PC-3 (cell line): Measurements from ENCODE around the gene NOL11. TPM values are rescaled to one million over a fixed set of nuclear protein-coding genes. Genes with fewer than 3 reads are reported as not detected.

Source experiments
- ATAC-seq: fragments of 200-7000 bp; cut with Tn5 transposase; 2 replicates; pipeline ENCODE4 v1.9.1; 2020; ENCODE audit warnings: mild to moderate bottlenecking, moderate library complexity
- Bru-seq: library from RNA; stranded (reverse); fragments of 400-500 nt; gene quantifications from one replicate; lab custom pipeline; 2021; lab: Mats Ljungman, UMichigan
- BruChase-seq, 2 experiments: library from RNA; stranded (reverse); fragments of 400-500 nt; gene quantifications; one replicate each; lab custom pipeline; 2021; lab: Mats Ljungman, UMichigan
- BruUV-seq: library from RNA; stranded (reverse); fragments of 400-500 nt; replicated peaks from 2 replicates; lab custom pipeline; 2021; lab: Mats Ljungman, UMichigan
- CTCF ChIA-PET: fragments of 300-600 bp; sonication (Branson Sonifier 250); formaldehyde crosslinking; loops from one replicate; lab custom pipeline; 2022; ENCODE audit warnings: antibody characterized with exemption; lab: Charles Lee
- POLR2A ChIA-PET: fragments of 300-600 bp; sonication (Branson Sonifier 250); formaldehyde crosslinking; loops from one replicate; lab custom pipeline; 2022; ENCODE audit warnings: antibody characterized with exemption; ENCODE audit not compliant: unreplicated experiment; lab: Charles Lee
- DNase-seq: peaks from one replicate; pipeline ENCODE4 v3.0.0-alpha.2; 2015
- H2AFZ ChIP-seq: fragments of 300-600 bp; sonication (generic); 2 replicates; pipeline ENCODE4 v1.6.0; 2016; ENCODE audit warnings: antibody characterized with exemption, low read length
- H3F3A ChIP-seq: fragments of 300-600 bp; sonication (generic); one replicate; pipeline ENCODE4 v1.6.0; 2017; ENCODE audit warnings: antibody characterized with exemption, low read length, control low read depth, mild to moderate bottlenecking; ENCODE audit not compliant: unreplicated experiment
- H3K27ac ChIP-seq: fragments of 300-600 bp; sonication (generic); 2 replicates; pipeline ENCODE4 v1.5.1; 2016; ENCODE audit warnings: mild to moderate bottlenecking, low read length
- H3K27me3 ChIP-seq: fragments of 300-600 bp; sonication (generic); 2 replicates; pipeline ENCODE4 v1.6.1; 2016; ENCODE audit warnings: low read length, mixed read lengths
- H3K36me3 ChIP-seq: fragments of 300-600 bp; sonication (generic); 2 replicates; pipeline ENCODE4 v1.6.1; 2016; ENCODE audit warnings: low read depth, mixed run types, low read length, mixed read lengths
- H3K4me1 ChIP-seq: fragments of 300-600 bp; sonication (generic); 2 replicates; pipeline ENCODE4 v1.5.1; 2016; ENCODE audit warnings: low read length; ENCODE audit not compliant: insufficient read depth
- H3K4me2 ChIP-seq: fragments of 300-600 bp; sonication (generic); 2 replicates; pipeline ENCODE4 v1.6.0; 2016; ENCODE audit warnings: low read length
- H3K4me3 ChIP-seq: fragments of 300-600 bp; sonication (generic); 2 replicates; pipeline ENCODE4 v1.5.1; 2016; ENCODE audit warnings: mild to moderate bottlenecking, low read length, mixed read lengths
- H3K79me2 ChIP-seq: fragments of 300-600 bp; sonication (generic); 2 replicates; pipeline ENCODE4 v1.6.1; 2017; ENCODE audit warnings: low read length, mixed read lengths
- H3K9ac ChIP-seq: fragments of 300-600 bp; sonication (generic); 2 replicates; pipeline ENCODE4 v1.6.0; 2016; ENCODE audit warnings: mild to moderate bottlenecking, low read length
- H3K9me2 ChIP-seq: fragments of 300-600 bp; sonication (generic); replicated peaks from 2 replicates; pipeline ENCODE4 v1.6.1; 2016; ENCODE audit warnings: mixed run types, low read length, mixed read lengths
- H3K9me3 ChIP-seq: fragments of 300-600 bp; sonication (generic); 2 replicates; pipeline ENCODE4 v1.6.1; 2016; ENCODE audit warnings: low read length, mixed read lengths
- H4K20me1 ChIP-seq: fragments of 300-600 bp; sonication (generic); 2 replicates; pipeline ENCODE4 v1.6.1; 2016; ENCODE audit warnings: low read length, mixed read lengths
- EZH2 ChIP-seq: fragments of 300-600 bp; sonication (generic); IDR thresholded peaks from one replicate; pipeline ENCODE4 v1.6.1; 2017; ENCODE audit warnings: antibody characterized with exemption, mild to moderate bottlenecking, low read length; ENCODE audit not compliant: unreplicated experiment
- EZH2phosphoT487 ChIP-seq: fragments of 300-600 bp; sonication (generic); IDR thresholded peaks from 2 replicates; pipeline ENCODE4 v1.6.1; 2018; ENCODE audit warnings: mild to moderate bottlenecking, antibody characterized with exemption, low read length, borderline replicate concordance
- intact Hi-C: fragments of 100-400 bp; cut with micrococcal nuclease; formaldehyde crosslinking; loops from 2 replicates; pipeline ENCODE4 v1.9.0; 2023
- long read RNA-seq: library from polyadenylated mRNA; unstranded; transcript quantifications from one replicate; pipeline ENCODE4 v2.0.0, GENCODE V29; 2021; ENCODE audit not compliant: unreplicated experiment
- total RNA-seq: library from RNA; depleted of rRNA; stranded (reverse); fragments of >200 nt; gene quantifications from 2 replicates; pipeline ENCODE4 v1.2.3, GENCODE V29; 2014; rRNA removed
- TF ChIP-seq, protein P1 (sequence below): fragments of 300-600 bp; sonication (generic); conservative IDR thresholded peaks from 2 replicates; pipeline ENCODE4 v1.5.1; 2017; ENCODE audit warnings: antibody characterized with exemption, low read depth, mild to moderate bottlenecking, low read length

The NOL11 gene
- 80.5 and 96.9 TPM in 2 replicates for total RNA-seq
- Bru-seq, nascent RNA: percentile 91 among the genes with signal in this experiment
- percentile 96 among the genes with signal in this experiment for BruChase-seq, experiment 1, labeled RNA remaining after a 6-hour chase
- BruChase-seq, experiment 2, labeled RNA remaining after a 2-hour chase: percentile 94 among the genes with signal in this experiment
- long read RNA-seq, transcript NOL11-201 (18 exons, 2,947 nt): major isoform, 127 of 140 reads
- long read RNA-seq, partial matches to known transcripts: 9 of 140 reads
- long read RNA-seq, other reads (novel, unspliced or antisense): 4 of 140 reads

DNA sequence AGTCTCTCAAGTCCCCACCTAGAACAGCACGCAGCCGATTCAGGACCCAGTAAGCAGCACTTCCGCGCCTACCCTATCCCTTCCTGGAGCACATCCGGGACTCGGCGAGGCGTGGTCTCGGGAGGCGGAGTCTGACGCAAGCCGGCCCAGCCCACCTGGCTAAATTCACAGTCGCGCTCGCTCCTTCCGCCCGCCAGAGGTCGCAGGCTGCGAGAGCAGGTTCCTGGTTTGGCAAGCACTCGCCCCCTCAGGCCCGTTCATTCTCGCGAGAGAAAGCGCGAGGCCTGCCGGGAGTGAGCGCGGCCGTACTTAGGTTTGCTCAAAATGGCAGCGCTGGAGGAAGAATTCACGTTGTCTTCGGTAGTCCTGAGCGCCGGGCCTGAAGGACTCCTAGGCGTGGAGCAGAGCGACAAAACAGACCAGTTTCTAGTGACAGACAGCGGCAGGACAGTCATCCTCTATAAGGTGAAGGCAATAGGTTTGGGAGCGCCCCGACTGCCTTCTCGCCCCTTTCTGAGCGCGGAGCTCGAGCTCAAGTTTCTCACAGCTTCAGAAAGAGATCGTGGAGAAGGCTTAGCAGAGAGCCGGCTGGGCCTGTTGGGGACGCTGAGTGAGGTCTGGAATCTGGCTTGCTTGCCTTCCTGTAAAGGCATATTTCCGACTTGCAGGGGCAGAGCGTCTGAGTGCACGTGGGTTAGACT, at the start of gene NOL11:
TSS of gene NOL11 (plus strand) at position 313 of the 701 bp plus-strand sequence. CDS start at position 325, 12 bp downstream.
- peak within 1 kb of the TSS; percentile 93 for H3K4me3 ChIP-seq
- peaks cover 20% of the 10 kb centered on the region for H4K20me1 ChIP-seq
- peaks cover 28% of the 10 kb centered on the region for H3K36me3 ChIP-seq
- BruUV-seq: TSS peak; percentile 88
- TF ChIP-seq EZH2: no peak
- no peak for TF ChIP-seq EZH2phosphoT487
- TF ChIP-seq, protein P1, sequence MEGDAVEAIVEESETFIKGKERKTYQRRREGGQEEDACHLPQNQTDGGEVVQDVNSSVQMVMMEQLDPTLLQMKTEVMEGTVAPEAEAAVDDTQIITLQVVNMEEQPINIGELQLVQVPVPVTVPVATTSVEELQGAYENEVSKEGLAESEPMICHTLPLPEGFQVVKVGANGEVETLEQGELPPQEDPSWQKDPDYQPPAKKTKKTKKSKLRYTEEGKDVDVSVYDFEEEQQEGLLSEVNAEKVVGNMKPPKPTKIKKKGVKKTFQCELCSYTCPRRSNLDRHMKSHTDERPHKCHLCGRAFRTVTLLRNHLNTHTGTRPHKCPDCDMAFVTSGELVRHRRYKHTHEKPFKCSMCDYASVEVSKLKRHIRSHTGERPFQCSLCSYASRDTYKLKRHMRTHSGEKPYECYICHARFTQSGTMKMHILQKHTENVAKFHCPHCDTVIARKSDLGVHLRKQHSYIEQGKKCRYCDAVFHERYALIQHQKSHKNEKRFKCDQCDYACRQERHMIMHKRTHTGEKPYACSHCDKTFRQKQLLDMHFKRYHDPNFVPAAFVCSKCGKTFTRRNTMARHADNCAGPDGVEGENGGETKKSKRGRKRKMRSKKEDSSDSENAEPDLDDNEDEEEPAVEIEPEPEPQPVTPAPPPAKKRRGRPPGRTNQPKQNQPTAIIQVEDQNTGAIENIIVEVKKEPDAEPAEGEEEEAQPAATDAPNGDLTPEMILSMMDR: peak; percentile 94
- ChIA-PET CTCF (interaction anchor here (0.5 to 1.0 kb wide), 2 partner anchors 357 to 358 kb away, joined by 4 to 5 read pairs; no protein-coding TSS in a partner anchor), POLR2A (interaction anchor here (0.5 to 0.6 kb wide), 2 partner anchors 18 to 101 kb away, joined by 3 to 20 read pairs; no protein-coding TSS in a partner anchor)
- H3K9me2 ChIP-seq: no peaks in the 10 kb centered on the region
- intact Hi-C loops: loop anchor here (1.0 to 5.0 kb wide), 2 partner anchors 62 to 105 kb away; no protein-coding TSS in a partner anchor
- no peaks in the 10 kb centered on the region for H3K9me3 ChIP-seq
- H3F3A ChIP-seq: no peaks in the 10 kb centered on the region
- H3K4me1 ChIP-seq: peaks cover 22% of the 10 kb centered on the region
- no peaks in the 10 kb centered on the region for H3K27me3 ChIP-seq
- peak; percentile 100 for DNase-seq
- H3K27ac ChIP-seq: peak within 1 kb of the TSS; percentile 79
- peak within 1 kb of the TSS; percentile 97 for H3K4me2 ChIP-seq
- H2AFZ ChIP-seq: peak within 1 kb of the TSS; percentile 87
- peak within 1 kb of the TSS; percentile 99 for H3K9ac ChIP-seq
- peaks cover 53% of the 10 kb centered on the region for H3K79me2 ChIP-seq
- peak; percentile 97 for ATAC-seq

DNA sequence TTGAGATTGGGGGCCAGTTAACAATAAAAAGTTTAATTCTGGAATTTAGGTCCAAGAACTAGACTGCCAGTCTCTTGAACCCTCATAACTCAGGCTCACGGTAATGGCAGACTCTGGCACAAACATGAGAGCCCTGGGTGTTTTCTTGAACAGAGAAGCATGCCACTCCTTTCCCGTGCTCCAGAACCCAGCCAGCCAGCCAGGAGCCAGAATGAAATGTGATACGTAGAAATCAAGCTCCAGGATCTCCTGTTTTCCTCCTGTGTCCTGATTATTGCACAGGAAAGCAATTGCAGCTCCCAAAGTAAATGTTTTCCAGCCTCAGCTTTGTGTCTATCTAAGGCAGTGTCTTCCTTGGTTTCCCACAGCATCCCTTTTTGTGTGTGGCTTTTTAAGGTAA, 46.2 kb upstream of the NOL11 start:
- intact Hi-C loops: no loop called here
- ATAC-seq (peak; percentile 46; the same call in 1 of the 2 replicates), DNase-seq (no peak)
- no peak overlapping the region for H3K4me3 ChIP-seq
- BruUV-seq: no TSS peak
- no peak overlapping the region for H3K4me2 ChIP-seq
- no peaks in the 10 kb centered on the region for H3K27me3 ChIP-seq
- H3K79me2 ChIP-seq: no peaks in the 10 kb centered on the region
- no peaks in the 10 kb centered on the region for H3K9me3 ChIP-seq
- no peak overlapping the region for H2AFZ ChIP-seq
- ChIA-PET POLR2A (no interaction called here), CTCF (no interaction called here)
- H4K20me1 ChIP-seq: no peaks in the 10 kb centered on the region
- H3K9ac ChIP-seq: no peak overlapping the region
- H3K4me1 ChIP-seq: no peaks in the 10 kb centered on the region
- no peaks in the 10 kb centered on the region for H3K9me2 ChIP-seq
- TF ChIP-seq, protein P1: no peak
- TF ChIP-seq EZH2phosphoT487 (no peak), EZH2 (no peak)
- no peaks in the 10 kb centered on the region for H3F3A ChIP-seq
- H3K27ac ChIP-seq: no peak overlapping the region
- H3K36me3 ChIP-seq: no peaks in the 10 kb centered on the region
